ENCODE data around the gene MIEN1.
"Not testable (repeated sequence)": the region's sequence is repeated elsewhere in the genome, so short reads cannot be mapped to it uniquely, and the experiment has no call there.

MIEN1 gene

GRCh38 chr17:39719563-39720355 is 10.6 kb downstream of the MIEN1 start:
- no peak for FAIRE-seq
- DNase-seq (ENCODE audit: extremely low spot score, insufficient read length, low read depth) = no peak

GRCh38 chr17:39717660-39718059 is 12.7 kb downstream of the MIEN1 start:
- no peak for DNase-seq (ENCODE audit: extremely low spot score, insufficient read length, low read depth)
- FAIRE-seq = no peak

GRCh38 chr17:39716879-39717536 is 13.3 kb downstream of the MIEN1 start:
- FAIRE-seq = no peak
- DNase-seq (ENCODE audit: extremely low spot score, insufficient read length, low read depth) = no peak

- DNase-seq (ENCODE audit: extremely low spot score, insufficient read length, low read depth) = no peak
- no peak for FAIRE-seq
These were observed 14.1 kb downstream of the MIEN1 start for GRCh38 chr17:39716073-39716818.

GRCh38 chr17:39715375-39716072 is 14.8 kb downstream of the MIEN1 start:
- FAIRE-seq = no peak
- DNase-seq (ENCODE audit: extremely low spot score, insufficient read length, low read depth) = no peak

- no peak for FAIRE-seq
- no peak for DNase-seq (ENCODE audit: extremely low spot score, insufficient read length, low read depth)
These were observed 16.1 kb downstream of the MIEN1 start for GRCh38 chr17:39714234-39714633.

GRCh38 chr17:39711851-39712250 is 18.5 kb downstream of the MIEN1 start:
- no peak for DNase-seq (ENCODE audit: extremely low spot score, insufficient read length, low read depth)
- FAIRE-seq = no peak

GRCh38 chr17:39711071-39711470 is 19.3 kb downstream of the MIEN1 start:
- not testable (repeated sequence) for DNase-seq (ENCODE audit: extremely low spot score, insufficient read length, low read depth); FAIRE-seq

- FAIRE-seq = no peak
- no peak for DNase-seq (ENCODE audit: extremely low spot score, insufficient read length, low read depth)
These were observed 20.1 kb downstream of the MIEN1 start for GRCh38 chr17:39709998-39710964.

GRCh38 chr17:39709319-39709997 is 20.9 kb downstream of the MIEN1 start:
- DNase-seq (ENCODE audit: extremely low spot score, insufficient read length, low read depth) = no peak
- no peak for FAIRE-seq

- FAIRE-seq (no peak), DNase-seq (ENCODE audit: extremely low spot score, insufficient read length, low read depth) (no peak)
These were observed 23.4 kb downstream of the MIEN1 start for GRCh38 chr17:39706921-39707337.

- DNase-seq (ENCODE audit: extremely low spot score, insufficient read length, low read depth) (no peak), FAIRE-seq (no peak)
These were observed 23.9 kb downstream of the MIEN1 start for GRCh38 chr17:39706383-39706782.

- FAIRE-seq = no peak
These were observed 24.5 kb downstream of the MIEN1 start for GRCh38 chr17:39705786-39706348.

GRCh38 chr17:39704821-39705551 is 25.3 kb downstream of the MIEN1 start:
- FAIRE-seq (no peak), DNase-seq (ENCODE audit: extremely low spot score, insufficient read length, low read depth) (no peak)

More at GRCh38 chr17:39705786-39706348, 24.5 kb downstream of the MIEN1 start:
- DNase-seq (ENCODE audit: extremely low spot score, insufficient read length, low read depth) = no peak

- FAIRE-seq (no peak), DNase-seq (ENCODE audit: extremely low spot score, insufficient read length, low read depth) (no peak)
These were observed 26.4 kb downstream of the MIEN1 start for GRCh38 chr17:39703913-39704312.

- FAIRE-seq = peak; percentile 70
- no peak for DNase-seq (ENCODE audit: extremely low spot score, insufficient read length, low read depth)
These were observed 27.1 kb downstream of the MIEN1 start for GRCh38 chr17:39702901-39703893.
